Esophagus mucosa (tissue), 1 donor: ENCODE measurements around the gene CARD18. TPM values are rescaled to one million over a fixed set of nuclear protein-coding genes. Genes with fewer than 3 reads are reported as not detected.

Experiments used
- total RNA-seq: library from RNA; stranded (reverse); gene quantifications from one replicate; pipeline ENCODE4 v1.2.4, GENCODE V29; 2023
- donor health status: DM: yes; HTN: yes; CAD: no.

The CARD18 gene
- total RNA-seq, 1 donor from 2014 or later = 4.4 TPM

Other genes starting within 250 kb of the CARD18 start
- not detected for gene CASP12, start 241.3 kb downstream of the CARD18 start, total RNA-seq
- gene CASP4, start 171.2 kb downstream of the CARD18 start, total RNA-seq = 77.3 TPM
- not detected for gene CASP5, start 116.6 kb downstream of the CARD18 start, total RNA-seq
- 58.8 TPM for gene CASP1, start 104.6 kb downstream of the CARD18 start, total RNA-seq
- gene CARD16, start 94.4 kb downstream of the CARD18 start, total RNA-seq = 14.0 TPM